ENCODE data around the gene IFT22.

Gene IFT22

DNA sequence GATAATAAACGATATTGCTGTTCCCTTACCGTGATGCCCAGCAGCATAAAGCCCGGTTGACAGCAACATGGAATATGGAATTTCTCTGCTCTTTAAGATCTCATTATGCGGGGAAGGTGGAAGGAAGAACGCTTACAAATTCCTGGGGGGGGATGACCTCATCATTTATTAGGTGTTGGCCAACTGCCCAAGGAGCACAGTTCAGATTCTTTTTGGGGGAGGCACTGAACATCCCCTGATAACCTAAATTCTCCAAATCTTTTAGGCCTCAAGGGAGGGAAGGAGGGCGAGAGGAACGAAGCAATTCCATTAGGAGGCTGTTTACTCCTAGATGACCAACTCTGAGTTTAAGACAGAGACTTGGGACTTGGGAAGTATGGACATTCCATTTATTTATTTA, 35.8 kb upstream of the IFT22 start:
- ChIA-PET CTCF (interaction anchor here (0.6 kb wide), 1 partner anchor 136 kb away, joined by 3 read pairs; no protein-coding TSS in a partner anchor), POLR2A (no interaction called here)
- no peak overlapping the region for H3K27ac ChIP-seq (ENCODE audit: extremely low read depth, low read depth, low read length)
- H3K36me3 ChIP-seq (ENCODE audit: control insufficient read depth in 2 of 2, insufficient read depth in 1 of 2, low read length in 2 of 2): no peaks in the 10 kb centered on the region
- no peak overlapping the region for H3K4me3 ChIP-seq (ENCODE audit: low read depth, low read length)
- H3K4me1 ChIP-seq (ENCODE audit: control insufficient read depth, insufficient read depth, low read length): no peaks in the 10 kb centered on the region
- H3K9me3 ChIP-seq (ENCODE audit: control insufficient read depth, insufficient read depth, low read depth, low read length): no peaks in the 10 kb centered on the region
- TF ChIP-seq ZNF776 (tag by site-specific recombination; IDR thresholded peaks at IDR 0.05; ENCODE audit: borderline replicate concordance) (no peak), ZFP69B (tag by site-specific recombination; IDR thresholded peaks at IDR 0.05) (no peak), ZNF777 (tag by site-specific recombination; IDR thresholded peaks at IDR 0.05; ENCODE audit: borderline replicate concordance) (no peak), ZNF175 (tag by site-specific recombination; IDR thresholded peaks at IDR 0.05) (no peak), MEIS1 (CRISPR knock-in tag; IDR thresholded peaks at IDR 0.05; ENCODE audit: borderline replicate concordance) (no peak), GLIS2 (tag by site-specific recombination; IDR thresholded peaks at IDR 0.05) (no peak), ZNF2 (tag by site-specific recombination; IDR thresholded peaks at IDR 0.05) (no peak), ZNF324 (tag by site-specific recombination; IDR thresholded peaks at IDR 0.05) (no peak), ZNF140 (tag by site-specific recombination; IDR thresholded peaks at IDR 0.05) (no peak), ZNF555 (tag by site-specific recombination; conservative IDR thresholded peaks at IDR 0.05) (no peak), YY2 (tag by site-specific recombination; IDR thresholded peaks at IDR 0.05) (no peak), ZNF10 (tag by site-specific recombination; IDR thresholded peaks at IDR 0.05) (peak; percentile 67), ZNF596 (tag by site-specific recombination; IDR thresholded peaks at IDR 0.05) (no peak), HOXD13 (CRISPR knock-in tag; IDR thresholded peaks at IDR 0.05; ENCODE audit: borderline replicate concordance) (no peak), ZNF114 (tag by site-specific recombination; IDR thresholded peaks at IDR 0.05) (no peak), ZNF600 (tag by site-specific recombination; IDR thresholded peaks at IDR 0.05) (no peak), ZNF394 (tag by site-specific recombination; IDR thresholded peaks at IDR 0.05; ENCODE audit: borderline replicate concordance) (no peak), SETDB1 (IDR thresholded peaks at IDR 0.05; ENCODE audit: insufficient read length, low read length) (no peak), ZNF549 (tag by site-specific recombination; IDR thresholded peaks at IDR 0.05) (no peak), PRDM1 (tag by site-specific recombination; IDR thresholded peaks at IDR 0.05) (no peak), ZNF677 (tag by site-specific recombination; IDR thresholded peaks at IDR 0.05) (no peak)
- TF ChIP-seq, protein P1, sequence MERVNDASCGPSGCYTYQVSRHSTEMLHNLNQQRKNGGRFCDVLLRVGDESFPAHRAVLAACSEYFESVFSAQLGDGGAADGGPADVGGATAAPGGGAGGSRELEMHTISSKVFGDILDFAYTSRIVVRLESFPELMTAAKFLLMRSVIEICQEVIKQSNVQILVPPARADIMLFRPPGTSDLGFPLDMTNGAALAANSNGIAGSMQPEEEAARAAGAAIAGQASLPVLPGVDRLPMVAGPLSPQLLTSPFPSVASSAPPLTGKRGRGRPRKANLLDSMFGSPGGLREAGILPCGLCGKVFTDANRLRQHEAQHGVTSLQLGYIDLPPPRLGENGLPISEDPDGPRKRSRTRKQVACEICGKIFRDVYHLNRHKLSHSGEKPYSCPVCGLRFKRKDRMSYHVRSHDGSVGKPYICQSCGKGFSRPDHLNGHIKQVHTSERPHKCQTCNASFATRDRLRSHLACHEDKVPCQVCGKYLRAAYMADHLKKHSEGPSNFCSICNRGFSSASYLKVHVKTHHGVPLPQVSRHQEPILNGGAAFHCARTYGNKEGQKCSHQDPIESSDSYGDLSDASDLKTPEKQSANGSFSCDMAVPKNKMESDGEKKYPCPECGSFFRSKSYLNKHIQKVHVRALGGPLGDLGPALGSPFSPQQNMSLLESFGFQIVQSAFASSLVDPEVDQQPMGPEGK (tag by site-specific recombination; IDR thresholded peaks at IDR 0.05): no peak
- TF ChIP-seq, protein P2, sequence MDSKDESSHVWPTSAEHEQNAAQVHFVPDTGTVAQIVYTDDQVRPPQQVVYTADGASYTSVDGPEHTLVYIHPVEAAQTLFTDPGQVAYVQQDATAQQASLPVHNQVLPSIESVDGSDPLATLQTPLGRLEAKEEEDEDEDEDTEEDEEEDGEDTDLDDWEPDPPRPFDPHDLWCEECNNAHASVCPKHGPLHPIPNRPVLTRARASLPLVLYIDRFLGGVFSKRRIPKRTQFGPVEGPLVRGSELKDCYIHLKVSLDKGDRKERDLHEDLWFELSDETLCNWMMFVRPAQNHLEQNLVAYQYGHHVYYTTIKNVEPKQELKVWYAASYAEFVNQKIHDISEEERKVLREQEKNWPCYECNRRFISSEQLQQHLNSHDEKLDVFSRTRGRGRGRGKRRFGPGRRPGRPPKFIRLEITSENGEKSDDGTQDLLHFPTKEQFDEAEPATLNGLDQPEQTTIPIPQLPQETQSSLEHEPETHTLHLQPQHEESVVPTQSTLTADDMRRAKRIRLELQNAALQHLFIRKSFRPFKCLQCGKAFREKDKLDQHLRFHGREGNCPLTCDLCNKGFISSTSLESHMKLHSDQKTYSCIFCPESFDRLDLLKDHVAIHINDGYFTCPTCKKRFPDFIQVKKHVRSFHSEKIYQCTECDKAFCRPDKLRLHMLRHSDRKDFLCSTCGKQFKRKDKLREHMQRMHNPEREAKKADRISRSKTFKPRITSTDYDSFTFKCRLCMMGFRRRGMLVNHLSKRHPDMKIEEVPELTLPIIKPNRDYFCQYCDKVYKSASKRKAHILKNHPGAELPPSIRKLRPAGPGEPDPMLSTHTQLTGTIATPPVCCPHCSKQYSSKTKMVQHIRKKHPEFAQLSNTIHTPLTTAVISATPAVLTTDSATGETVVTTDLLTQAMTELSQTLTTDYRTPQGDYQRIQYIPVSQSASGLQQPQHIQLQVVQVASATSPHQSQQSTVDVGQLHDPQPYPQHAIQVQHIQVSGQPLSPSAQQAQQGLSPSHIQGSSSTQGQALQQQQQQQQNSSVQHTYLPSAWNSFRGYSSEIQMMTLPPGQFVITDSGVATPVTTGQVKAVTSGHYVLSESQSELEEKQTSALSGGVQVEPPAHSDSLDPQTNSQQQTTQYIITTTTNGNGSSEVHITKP (tag by site-specific recombination; IDR thresholded peaks at IDR 0.05): 0 out of 2 replicates have a peak, but pooled peaks have one; percentile 29
- TF ChIP-seq, protein P3, sequence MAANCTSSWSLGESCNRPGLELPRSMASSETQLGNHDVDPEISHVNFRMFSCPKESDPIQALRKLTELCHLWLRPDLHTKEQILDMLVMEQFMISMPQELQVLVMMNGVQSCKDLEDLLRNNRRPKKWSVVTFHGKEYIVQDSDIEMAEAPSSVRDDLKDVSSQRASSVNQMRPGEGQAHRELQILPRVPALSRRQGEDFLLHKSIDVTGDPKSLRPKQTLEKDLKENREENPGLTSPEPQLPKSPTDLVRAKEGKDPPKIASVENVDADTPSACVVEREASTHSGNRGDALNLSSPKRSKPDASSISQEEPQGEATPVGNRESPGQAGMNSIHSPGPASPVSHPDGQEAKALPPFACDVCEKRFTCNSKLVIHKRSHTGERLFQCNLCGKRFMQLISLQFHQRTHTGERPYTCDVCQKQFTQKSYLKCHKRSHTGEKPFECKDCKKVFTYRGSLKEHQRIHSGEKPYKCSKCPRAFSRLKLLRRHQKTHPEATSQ (tag by site-specific recombination; IDR thresholded peaks at IDR 0.05): no peak
- TF ChIP-seq, protein P4, sequence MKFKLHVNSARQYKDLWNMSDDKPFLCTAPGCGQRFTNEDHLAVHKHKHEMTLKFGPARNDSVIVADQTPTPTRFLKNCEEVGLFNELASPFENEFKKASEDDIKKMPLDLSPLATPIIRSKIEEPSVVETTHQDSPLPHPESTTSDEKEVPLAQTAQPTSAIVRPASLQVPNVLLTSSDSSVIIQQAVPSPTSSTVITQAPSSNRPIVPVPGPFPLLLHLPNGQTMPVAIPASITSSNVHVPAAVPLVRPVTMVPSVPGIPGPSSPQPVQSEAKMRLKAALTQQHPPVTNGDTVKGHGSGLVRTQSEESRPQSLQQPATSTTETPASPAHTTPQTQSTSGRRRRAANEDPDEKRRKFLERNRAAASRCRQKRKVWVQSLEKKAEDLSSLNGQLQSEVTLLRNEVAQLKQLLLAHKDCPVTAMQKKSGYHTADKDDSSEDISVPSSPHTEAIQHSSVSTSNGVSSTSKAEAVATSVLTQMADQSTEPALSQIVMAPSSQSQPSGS (tag by site-specific recombination; IDR thresholded peaks at IDR 0.05; ENCODE audit: low read depth): peak; percentile 59; the same call in 1 of the 2 replicates
- TF ChIP-seq, protein P5, sequence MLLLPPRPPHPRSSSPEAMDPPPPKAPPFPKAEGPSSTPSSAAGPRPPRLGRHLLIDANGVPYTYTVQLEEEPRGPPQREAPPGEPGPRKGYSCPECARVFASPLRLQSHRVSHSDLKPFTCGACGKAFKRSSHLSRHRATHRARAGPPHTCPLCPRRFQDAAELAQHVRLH (tag by site-specific recombination; IDR thresholded peaks at IDR 0.05): no peak
- TF ChIP-seq, protein P6, sequence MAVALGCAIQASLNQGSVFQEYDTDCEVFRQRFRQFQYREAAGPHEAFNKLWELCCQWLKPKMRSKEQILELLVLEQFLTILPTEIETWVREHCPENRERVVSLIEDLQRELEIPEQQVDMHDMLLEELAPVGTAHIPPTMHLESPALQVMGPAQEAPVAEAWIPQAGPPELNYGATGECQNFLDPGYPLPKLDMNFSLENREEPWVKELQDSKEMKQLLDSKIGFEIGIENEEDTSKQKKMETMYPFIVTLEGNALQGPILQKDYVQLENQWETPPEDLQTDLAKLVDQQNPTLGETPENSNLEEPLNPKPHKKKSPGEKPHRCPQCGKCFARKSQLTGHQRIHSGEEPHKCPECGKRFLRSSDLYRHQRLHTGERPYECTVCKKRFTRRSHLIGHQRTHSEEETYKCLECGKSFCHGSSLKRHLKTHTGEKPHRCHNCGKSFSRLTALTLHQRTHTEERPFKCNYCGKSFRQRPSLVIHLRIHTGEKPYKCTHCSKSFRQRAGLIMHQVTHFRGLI (tag by site-specific recombination; IDR thresholded peaks at IDR 0.05): no peak
- TF ChIP-seq, protein P7, sequence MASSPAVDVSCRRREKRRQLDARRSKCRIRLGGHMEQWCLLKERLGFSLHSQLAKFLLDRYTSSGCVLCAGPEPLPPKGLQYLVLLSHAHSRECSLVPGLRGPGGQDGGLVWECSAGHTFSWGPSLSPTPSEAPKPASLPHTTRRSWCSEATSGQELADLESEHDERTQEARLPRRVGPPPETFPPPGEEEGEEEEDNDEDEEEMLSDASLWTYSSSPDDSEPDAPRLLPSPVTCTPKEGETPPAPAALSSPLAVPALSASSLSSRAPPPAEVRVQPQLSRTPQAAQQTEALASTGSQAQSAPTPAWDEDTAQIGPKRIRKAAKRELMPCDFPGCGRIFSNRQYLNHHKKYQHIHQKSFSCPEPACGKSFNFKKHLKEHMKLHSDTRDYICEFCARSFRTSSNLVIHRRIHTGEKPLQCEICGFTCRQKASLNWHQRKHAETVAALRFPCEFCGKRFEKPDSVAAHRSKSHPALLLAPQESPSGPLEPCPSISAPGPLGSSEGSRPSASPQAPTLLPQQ (tag by site-specific recombination; IDR thresholded peaks at IDR 0.05): no peak
